Measurements from ENCODE around the gene BCR.

- TF ChIP-seq EZH2 (IDR thresholded peaks at IDR 0.05; ENCODE audit: borderline replicate concordance): no peak
- TF ChIP-seq, protein P1, sequence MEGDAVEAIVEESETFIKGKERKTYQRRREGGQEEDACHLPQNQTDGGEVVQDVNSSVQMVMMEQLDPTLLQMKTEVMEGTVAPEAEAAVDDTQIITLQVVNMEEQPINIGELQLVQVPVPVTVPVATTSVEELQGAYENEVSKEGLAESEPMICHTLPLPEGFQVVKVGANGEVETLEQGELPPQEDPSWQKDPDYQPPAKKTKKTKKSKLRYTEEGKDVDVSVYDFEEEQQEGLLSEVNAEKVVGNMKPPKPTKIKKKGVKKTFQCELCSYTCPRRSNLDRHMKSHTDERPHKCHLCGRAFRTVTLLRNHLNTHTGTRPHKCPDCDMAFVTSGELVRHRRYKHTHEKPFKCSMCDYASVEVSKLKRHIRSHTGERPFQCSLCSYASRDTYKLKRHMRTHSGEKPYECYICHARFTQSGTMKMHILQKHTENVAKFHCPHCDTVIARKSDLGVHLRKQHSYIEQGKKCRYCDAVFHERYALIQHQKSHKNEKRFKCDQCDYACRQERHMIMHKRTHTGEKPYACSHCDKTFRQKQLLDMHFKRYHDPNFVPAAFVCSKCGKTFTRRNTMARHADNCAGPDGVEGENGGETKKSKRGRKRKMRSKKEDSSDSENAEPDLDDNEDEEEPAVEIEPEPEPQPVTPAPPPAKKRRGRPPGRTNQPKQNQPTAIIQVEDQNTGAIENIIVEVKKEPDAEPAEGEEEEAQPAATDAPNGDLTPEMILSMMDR (IDR thresholded peaks at IDR 0.05; ENCODE audit: poor library complexity): no peak
- no peak for TF ChIP-seq EZH2phosphoT487 (IDR thresholded peaks at IDR 0.05; ENCODE audit: low read depth, severe bottlenecking, unreplicated experiment)
These were observed 44.5 kb downstream of the BCR start for GRCh38 chr22:23224846-23225245.

Measured in hepatocyte (in vitro differentiated cells).